Parathyroid adenoma (tissue), 2 donors: ENCODE data around the gene RYR3.

Experiments used
- H2AFZ ChIP-seq: fragments of 300-600 bp; sonication (generic); one replicate; pipeline ENCODE4 v1.7.0; 2017; ENCODE audit warnings: antibody characterized with exemption, mild to moderate bottlenecking
- H3K27ac ChIP-seq: fragments of 300-600 bp; sonication (generic); one replicate; pipeline ENCODE4 v1.7.0; 2017
- H3K27me3 ChIP-seq: fragments of 300-600 bp; sonication (generic); one replicate; pipeline ENCODE4 v1.7.0; 2017; ENCODE audit warnings: low read length; ENCODE audit not compliant: control insufficient read depth, insufficient read depth
- H3K36me3 ChIP-seq: fragments of 300-600 bp; sonication (generic); one replicate; pipeline ENCODE4 v1.7.0; 2017; ENCODE audit warnings: low read length; ENCODE audit not compliant: control insufficient read depth, insufficient read depth
- H3K4me1 ChIP-seq: fragments of 300-600 bp; sonication (generic); one replicate; pipeline ENCODE4 v1.7.0; 2017; ENCODE audit warnings: control low read depth
- H3K4me2 ChIP-seq: fragments of 300-600 bp; sonication (generic); one replicate; pipeline ENCODE4 v1.7.0; 2017; ENCODE audit warnings: low read length
- H3K4me3 ChIP-seq: fragments of 300-600 bp; sonication (generic); one replicate; pipeline ENCODE4 v1.7.0; 2017; ENCODE audit warnings: low read depth, low read length
- H3K79me2 ChIP-seq: fragments of 300-600 bp; sonication (generic); one replicate; pipeline ENCODE4 v1.7.0; 2017; ENCODE audit warnings: control low read depth
- H3K9ac ChIP-seq: fragments of 300-600 bp; sonication (generic); one replicate; pipeline ENCODE4 v1.7.0; 2017; ENCODE audit warnings: mild to moderate bottlenecking
- H3K9me3 ChIP-seq: fragments of 300-600 bp; sonication (generic); one replicate; pipeline ENCODE4 v1.7.0; 2017; ENCODE audit warnings: low read length; ENCODE audit not compliant: control insufficient read depth
- TF ChIP-seq, protein P1 (sequence below): fragments of 300-600 bp; sonication (generic); IDR thresholded peaks from one replicate; pipeline ENCODE4 v1.7.0; 2017; ENCODE audit warnings: antibody characterized with exemption, mild to moderate bottlenecking
- donor health status: primary hyperparathyroidism.

The RYR3 gene

DNA sequence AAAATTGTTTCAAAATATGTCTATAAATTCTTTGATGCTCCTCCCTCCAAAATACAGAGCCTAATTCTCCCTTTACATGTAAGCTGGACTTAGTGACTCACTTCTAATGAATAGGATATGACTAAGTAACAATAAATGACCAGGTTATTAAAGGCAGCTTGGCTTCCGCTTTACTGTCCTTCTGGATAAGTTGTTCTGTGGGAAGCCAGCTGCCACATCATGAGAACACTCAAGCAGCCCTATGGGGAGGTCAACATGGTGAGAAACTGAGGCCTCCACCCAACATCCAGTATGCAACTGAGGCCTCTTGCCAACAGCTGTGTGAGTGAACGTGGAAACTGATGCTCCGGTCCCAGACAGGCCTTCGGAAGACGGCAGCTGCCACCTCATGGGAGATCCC is 410.2 kb downstream of the RYR3 start:
- no peak overlapping the region for H3K9ac ChIP-seq
- no peaks in the 10 kb centered on the region for H3K9me3 ChIP-seq
- H2AFZ ChIP-seq: no peak overlapping the region
- H3K27ac ChIP-seq: no peak overlapping the region
- TF ChIP-seq, protein P1, sequence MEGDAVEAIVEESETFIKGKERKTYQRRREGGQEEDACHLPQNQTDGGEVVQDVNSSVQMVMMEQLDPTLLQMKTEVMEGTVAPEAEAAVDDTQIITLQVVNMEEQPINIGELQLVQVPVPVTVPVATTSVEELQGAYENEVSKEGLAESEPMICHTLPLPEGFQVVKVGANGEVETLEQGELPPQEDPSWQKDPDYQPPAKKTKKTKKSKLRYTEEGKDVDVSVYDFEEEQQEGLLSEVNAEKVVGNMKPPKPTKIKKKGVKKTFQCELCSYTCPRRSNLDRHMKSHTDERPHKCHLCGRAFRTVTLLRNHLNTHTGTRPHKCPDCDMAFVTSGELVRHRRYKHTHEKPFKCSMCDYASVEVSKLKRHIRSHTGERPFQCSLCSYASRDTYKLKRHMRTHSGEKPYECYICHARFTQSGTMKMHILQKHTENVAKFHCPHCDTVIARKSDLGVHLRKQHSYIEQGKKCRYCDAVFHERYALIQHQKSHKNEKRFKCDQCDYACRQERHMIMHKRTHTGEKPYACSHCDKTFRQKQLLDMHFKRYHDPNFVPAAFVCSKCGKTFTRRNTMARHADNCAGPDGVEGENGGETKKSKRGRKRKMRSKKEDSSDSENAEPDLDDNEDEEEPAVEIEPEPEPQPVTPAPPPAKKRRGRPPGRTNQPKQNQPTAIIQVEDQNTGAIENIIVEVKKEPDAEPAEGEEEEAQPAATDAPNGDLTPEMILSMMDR: no peak
- no peak overlapping the region for H3K4me2 ChIP-seq
- no peaks in the 10 kb centered on the region for H3K4me1 ChIP-seq
- no peaks in the 10 kb centered on the region for H3K79me2 ChIP-seq
- H3K27me3 ChIP-seq: no peaks in the 10 kb centered on the region
- H3K36me3 ChIP-seq: no peaks in the 10 kb centered on the region
- H3K4me3 ChIP-seq: no peak overlapping the region

- TF ChIP-seq, protein P1: no peak
Measured at GRCh38 chr15:33722005-33722672, 411.4 kb downstream of the RYR3 start.

DNA sequence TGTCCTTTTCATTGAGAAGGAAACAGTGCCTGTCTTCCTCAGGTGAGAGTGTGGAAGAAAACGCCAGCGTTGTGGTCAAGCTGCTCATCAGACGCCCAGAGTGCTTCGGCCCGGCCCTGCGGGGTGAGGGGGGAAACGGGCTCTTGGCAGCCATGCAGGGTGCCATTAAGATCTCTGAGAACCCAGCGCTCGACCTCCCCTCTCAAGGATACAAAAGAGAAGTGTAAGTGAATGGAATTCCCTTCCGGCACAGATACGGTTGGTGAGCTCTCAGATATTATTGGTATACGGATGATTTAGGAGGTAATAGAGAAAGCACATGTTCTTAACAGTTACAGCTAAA is 411.9 kb downstream of the RYR3 start:
- TF ChIP-seq, protein P1: no peak
- Histone ChIP-seq H3K4me3 (no peak overlapping the region), H2AFZ (no peak overlapping the region), H3K36me3 (no peaks in the 10 kb centered on the region), H3K4me1 (no peaks in the 10 kb centered on the region), H3K27ac (no peak overlapping the region), H3K9ac (no peak overlapping the region), H3K79me2 (no peaks in the 10 kb centered on the region), H3K27me3 (no peaks in the 10 kb centered on the region), H3K4me2 (no peak overlapping the region), H3K9me3 (no peaks in the 10 kb centered on the region)

More at GRCh38 chr15:33722005-33722672, 411.4 kb downstream of the RYR3 start:
- Histone ChIP-seq H3K27ac (no peak overlapping the region), H3K4me3 (no peak overlapping the region), H3K9ac (no peak overlapping the region), H3K79me2 (no peaks in the 10 kb centered on the region), H2AFZ (no peak overlapping the region), H3K4me2 (no peak overlapping the region), H3K4me1 (no peaks in the 10 kb centered on the region), H3K27me3 (no peaks in the 10 kb centered on the region), H3K36me3 (no peaks in the 10 kb centered on the region), H3K9me3 (no peaks in the 10 kb centered on the region)

DNA sequence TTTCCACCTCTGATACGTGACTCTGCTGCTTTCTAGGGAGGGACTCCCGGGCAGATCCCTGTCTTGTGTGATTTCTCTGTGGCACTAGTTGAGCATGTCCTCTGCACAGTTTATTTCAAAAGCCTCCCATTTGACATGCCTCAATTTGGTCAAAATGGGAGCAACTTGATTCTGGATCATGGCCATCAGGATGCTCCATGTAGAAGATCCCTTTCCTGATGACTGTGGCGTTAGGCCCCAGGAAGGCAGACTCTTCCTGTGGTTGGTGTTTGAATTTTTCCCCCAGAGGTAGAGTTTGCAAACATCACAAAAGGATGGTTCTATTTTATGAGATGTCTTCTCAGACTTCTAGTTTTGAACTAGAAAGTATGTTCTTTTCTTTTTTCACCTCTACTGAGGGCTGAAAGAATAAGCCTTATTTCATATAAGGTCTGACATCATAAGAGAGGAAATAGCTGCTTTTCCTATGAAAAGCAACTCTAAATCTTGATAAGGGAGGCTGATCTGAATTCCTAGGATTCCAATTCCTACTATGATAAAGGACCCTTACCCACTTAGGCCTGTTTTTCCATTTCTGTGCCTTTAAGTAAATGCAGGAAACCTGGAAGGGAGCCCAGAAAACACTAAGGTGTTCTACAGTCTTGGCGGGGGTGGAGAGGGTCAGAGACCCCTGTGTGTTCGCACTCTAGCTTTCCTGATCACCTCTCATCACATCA is 413.7 kb downstream of the RYR3 start:
- no peak overlapping the region for H3K4me3 ChIP-seq
- no peaks in the 10 kb centered on the region for H3K36me3 ChIP-seq
- no peak overlapping the region for H3K9ac ChIP-seq
- no peak overlapping the region for H2AFZ ChIP-seq
- H3K27ac ChIP-seq: no peak overlapping the region
- H3K27me3 ChIP-seq: no peaks in the 10 kb centered on the region
- H3K79me2 ChIP-seq: no peaks in the 10 kb centered on the region
- no peaks in the 10 kb centered on the region for H3K9me3 ChIP-seq
- no peak overlapping the region for H3K4me2 ChIP-seq
- no peaks in the 10 kb centered on the region for H3K4me1 ChIP-seq
- TF ChIP-seq, protein P1: no peak

DNA sequence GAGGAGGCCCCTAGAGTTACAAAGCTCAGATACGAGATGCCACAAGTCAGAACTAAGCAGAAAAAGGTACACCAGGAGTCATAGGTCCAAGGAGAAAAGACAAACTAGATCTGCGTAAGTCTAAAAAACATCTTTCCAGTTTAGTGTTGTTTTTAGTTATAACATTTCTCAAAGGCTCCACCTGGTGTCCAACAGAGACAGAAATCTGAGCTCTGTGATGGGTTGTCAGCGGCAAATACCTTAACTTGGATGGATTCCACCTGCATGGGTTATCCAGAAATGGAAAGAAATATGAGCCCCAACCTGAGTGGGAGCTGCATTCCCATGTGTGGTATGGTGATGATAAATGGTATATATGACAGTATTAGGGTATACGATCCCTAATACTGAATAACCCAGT is 418.9 kb downstream of the RYR3 start:
- H3K36me3 ChIP-seq: no peaks in the 10 kb centered on the region
- H3K27me3 ChIP-seq: no peaks in the 10 kb centered on the region
- no peak overlapping the region for H3K4me3 ChIP-seq
- no peaks in the 10 kb centered on the region for H3K79me2 ChIP-seq
- H3K9ac ChIP-seq: no peak overlapping the region
- TF ChIP-seq, protein P1: no peak
- no peaks in the 10 kb centered on the region for H3K9me3 ChIP-seq
- no peak overlapping the region for H2AFZ ChIP-seq
- no peak overlapping the region for H3K4me2 ChIP-seq
- no peaks in the 10 kb centered on the region for H3K4me1 ChIP-seq
- H3K27ac ChIP-seq: no peak overlapping the region
